ENCODE measurements around the gene SYCP2.

- no peak for TF ChIP-seq EZH2 (IDR thresholded peaks at IDR 0.05; ENCODE audit: borderline replicate concordance, low read length)
- peak; percentile 9; the same call in 1 of the 2 replicates for TF ChIP-seq CTCF (IDR thresholded peaks at IDR 0.05; ENCODE audit: low read length)
Observed at GRCh38 chr20:59940129-59940955, 6.9 kb upstream of the SYCP2 start, which contains the start of the genes FAM217B and PPP1R3D.
